Motor neuron (in vitro differentiated cells): ENCODE data around the gene PATZ1. TPM values are rescaled to one million over a fixed set of nuclear protein-coding genes. Genes with fewer than 3 reads are reported as not detected.
"Not testable (repeated sequence)": the region's sequence is repeated elsewhere in the genome, so short reads cannot be mapped to it uniquely, and the experiment has no call there.

Source experiments
- ATAC-seq, 8 experiments: fragments of 200-7000 bp; cut with Tn5 transposase; replicated peaks in 6 of 8; 2 replicates each; pipeline ENCODE4 v1.8.0; 2021; ENCODE audit warnings: mild to moderate bottlenecking in 8 of 8, moderate library complexity in 8 of 8
- H3K27ac ChIP-seq, 2 donors: fragments of 250-450 bp; sonication (Bioruptor Pico); 2 replicates each; pipeline ENCODE4 v1.9.0; 2021; ENCODE audit warnings: antibody characterized with exemption in 2 of 2, mild to moderate bottlenecking in 2 of 2, moderate library complexity in 1 of 2
- H3K4me1 ChIP-seq, 2 donors: fragments of 250-450 bp; sonication (Bioruptor Pico); replicated peaks in 1 of 2; 2 replicates each; pipeline ENCODE4 v1.6.1; 2021; ENCODE audit warnings: antibody characterized with exemption in 2 of 2, mild to moderate bottlenecking in 2 of 2, moderate library complexity in 1 of 2
- H3K4me3 ChIP-seq, 5 donors: fragments of 250-450 bp; sonication (Bioruptor Pico); 2 replicates each; pipeline ENCODE4 v1.9.0; 2021; ENCODE audit warnings: antibody characterized with exemption in 5 of 5, mild to moderate bottlenecking in 5 of 5, moderate library complexity in 4 of 5
- WGBS, 10 experiments: fragments of 450-650 bp; shearing (Covaris generic); methylation state at CpG; one replicate each; pipeline ENCODE4 v1.0.0; 2022; 5-methylcytosine and 5-hydroxymethylcytosine counted together
- in situ Hi-C, 9 experiments: fragments of 400-800 bp; cut with MboI; loops; one replicate each; pipeline ENCODE4 v1.15.0; 2021; ENCODE audit warnings: low sequenced_read_pairs in 9 of 9, low pct_unique_long_range_greater_than_20kb in 2 of 9; ENCODE audit not compliant: unreplicated experiment in 9 of 9
- total RNA-seq, 8 experiments: library from RNA; unstranded; fragments of 300-600 nt; gene quantifications; 2 replicates each; pipeline versions ENCODE4 v1.2.3 to v1.2.4, GENCODE V29; 2022

PATZ1 gene
- total RNA-seq, 8 experiments from 2014 or later, result 4.7 to 69.6 (median 31.9) TPM

GRCh38 chr22:31326877-31327276 is 19.3 kb downstream of the PATZ1 start:
- no peak for ATAC-seq
- in situ Hi-C loops, result no loop called here
- 100% methylated on average over 1 to 7 of the region's 9 CpGs; no CpG with 5 or more reads in 6 of the 10 experiments for WGBS, 10 experiments

GRCh38 chr22:31323578-31324550 is 22.3 kb downstream of the PATZ1 start:
- in situ Hi-C loops, result no loop called here
- Histone ChIP-seq H3K4me3 (no peak overlapping the region), H3K27ac (no peak overlapping the region), H3K4me1 (no peaks in the 10 kb centered on the region)
- ATAC-seq, result no peak
- WGBS, 10 experiments, result 80 to 100% (median 93%) methylated on average over 1 to 6 of the region's 8 CpGs; no CpG with 5 or more reads in 2 of the 10 experiments

More at GRCh38 chr22:31326877-31327276, 19.3 kb downstream of the PATZ1 start:
- Histone ChIP-seq H3K4me1 (no peaks in the 10 kb centered on the region), H3K27ac (no peak overlapping the region), H3K4me3 (no peak overlapping the region)

GRCh38 chr22:31321421-31321820 is 24.7 kb downstream of the PATZ1 start:
- Histone ChIP-seq H3K4me3 (no peak overlapping the region), H3K27ac (no peak overlapping the region), H3K4me1 (no peaks in the 10 kb centered on the region)
- no peak for ATAC-seq
- in situ Hi-C loops, result no loop called here
- WGBS, 10 experiments, result 43 to 100% (median 82%) methylated on average over 1 to 3 of the region's 4 CpGs; no CpG with 5 or more reads in 2 of the 10 experiments

DNA sequence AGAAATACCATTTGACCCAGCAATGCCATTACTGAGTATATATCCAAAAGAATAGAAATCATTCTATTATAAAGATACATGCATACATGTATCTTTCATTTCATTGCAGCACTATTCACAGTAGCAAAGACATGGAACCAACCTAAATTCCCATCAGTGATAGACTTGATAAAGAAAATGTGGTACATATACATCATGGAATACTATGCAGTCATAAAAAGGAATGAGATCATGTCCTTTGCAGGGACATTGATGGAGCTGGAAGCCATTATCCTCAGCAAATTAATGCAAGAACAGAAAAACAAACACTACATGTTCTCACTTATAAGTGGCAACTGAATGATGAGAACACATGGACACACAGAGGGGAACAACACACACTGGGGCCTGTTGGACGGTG is 31.9 kb downstream of the PATZ1 start:
- H3K4me3 ChIP-seq, in situ Hi-C loops, H3K4me1 ChIP-seq, H3K27ac ChIP-seq, ATAC-seq: not testable (repeated sequence)
- 75 to 100% (median 100%) methylated on average over 1 of the region's 1 CpG; no CpG with 5 or more reads in 5 of the 10 experiments for WGBS, 10 experiments

- no peak overlapping the region for H3K4me3 ChIP-seq
- no peak overlapping the region for H3K27ac ChIP-seq
- H3K4me1 ChIP-seq, result no peaks in the 10 kb centered on the region
- in situ Hi-C loops, result no loop called here
- WGBS, 10 experiments, result 31 to 100% (median 37%) methylated on average over 1 to 6 of the region's 6 CpGs; no CpG with 5 or more reads in 4 of the 10 experiments
- peak in 7 of 8 experiments; percentile 47 to 96 (median 86) for ATAC-seq
Observed at GRCh38 chr22:31313366-31314147, 32.6 kb downstream of the PATZ1 start.

GRCh38 chr22:31308181-31308580 is 38.0 kb downstream of the PATZ1 start:
- in situ Hi-C loops, result no loop called here
- Histone ChIP-seq H3K4me1 (no peaks in the 10 kb centered on the region), H3K27ac (no peak overlapping the region), H3K4me3 (no peak overlapping the region)
- ATAC-seq, result no peak

- in situ Hi-C loops, result no loop called here
- no peak overlapping the region for H3K27ac ChIP-seq
- no peak for ATAC-seq
- no peak overlapping the region for H3K4me3 ChIP-seq
- WGBS, 10 experiments, result 80 to 100% (median 100%) methylated on average over 1 to 2 of the region's 3 CpGs; no CpG with 5 or more reads in 2 of the 10 experiments
- H3K4me1 ChIP-seq, result no peaks in the 10 kb centered on the region
Observed at GRCh38 chr22:31305194-31305593, 41.0 kb downstream of the PATZ1 start.

GRCh38 chr22:31302537-31302936 is 43.6 kb downstream of the PATZ1 start:
- no peaks in the 10 kb centered on the region for H3K4me1 ChIP-seq
- in situ Hi-C loops, result no loop called here
- WGBS, 10 experiments, result 53 to 88% (median 77%) methylated on average over 1 to 3 of the region's 3 CpGs; no CpG with 5 or more reads in 2 of the 10 experiments

GRCh38 chr22:31302006-31302405 is 44.1 kb downstream of the PATZ1 start:
- in situ Hi-C loops, result no loop called here
- no peak for ATAC-seq

More at GRCh38 chr22:31302537-31302936, 43.6 kb downstream of the PATZ1 start:
- Histone ChIP-seq H3K4me3 (no peak overlapping the region), H3K27ac (no peak overlapping the region)
- ATAC-seq, result no peak

DNA sequence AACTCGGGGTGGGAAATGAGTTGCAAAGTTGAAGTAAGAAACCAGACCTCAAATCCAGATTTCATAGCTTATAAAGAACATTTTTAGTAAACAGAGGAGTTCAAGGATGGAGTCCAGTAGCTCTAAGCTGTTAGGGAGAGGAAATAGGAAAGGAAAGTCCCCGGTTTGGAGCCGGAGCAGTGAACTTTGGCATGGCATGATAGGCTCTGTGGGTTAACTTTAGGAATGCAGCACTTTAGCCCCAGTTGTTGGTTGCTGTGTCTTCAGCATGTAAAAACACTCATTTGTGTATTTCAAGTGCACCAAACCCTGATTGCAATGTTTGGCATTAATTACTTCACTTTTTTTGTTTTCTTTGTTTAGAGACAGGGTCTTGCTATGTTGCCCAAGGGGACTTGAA is 45.2 kb downstream of the PATZ1 start:
- no peak for ATAC-seq
- 20 to 100% (median 82%) methylated on average over 1 to 3 of the region's 3 CpGs; no CpG with 5 or more reads in 1 of the 10 experiments for WGBS, 10 experiments
- Histone ChIP-seq H3K27ac (no peak overlapping the region), H3K4me1 (no peaks in the 10 kb centered on the region), H3K4me3 (no peak overlapping the region)
- in situ Hi-C loops, result no loop called here

More at GRCh38 chr22:31302006-31302405, 44.1 kb downstream of the PATZ1 start:
- no peaks in the 10 kb centered on the region for H3K4me1 ChIP-seq
- H3K4me3 ChIP-seq, result no peak overlapping the region
- no peak overlapping the region for H3K27ac ChIP-seq

- no peak overlapping the region for H3K4me3 ChIP-seq
- ATAC-seq, result no peak
- 20 to 100% (median 82%) methylated on average over 2 to 5 of the region's 5 CpGs; no CpG with 5 or more reads in 1 of the 10 experiments for WGBS, 10 experiments
- H3K27ac ChIP-seq, result no peak overlapping the region
- in situ Hi-C loops, result no loop called here
- no peaks in the 10 kb centered on the region for H3K4me1 ChIP-seq
Observed at GRCh38 chr22:31295831-31296657, 50.1 kb downstream of the PATZ1 start.

GRCh38 chr22:31295360-31295759 is 50.8 kb downstream of the PATZ1 start:
- Histone ChIP-seq H3K27ac (no peak overlapping the region), H3K4me1 (no peaks in the 10 kb centered on the region), H3K4me3 (no peak overlapping the region)
- 76 to 100% (median 91%) methylated on average over 1 to 3 of the region's 3 CpGs for WGBS, 10 experiments
- ATAC-seq, result no peak
- in situ Hi-C loops, result no loop called here
